SK-N-SH treated with all-trans-retinoic acid at 6 μM for 48 hours (cell line): ENCODE measurements around the gene TTC39B.

ENCODE experiments used
- ATAC-seq: fragments of 200-7000 bp; cut with Tn5 transposase; 3 replicates; pipeline ENCODE4 v1.9.1; 2020; ENCODE audit warnings: mild to moderate bottlenecking, moderate library complexity
- ARNTL ChIP-seq: fragments of 450-650 bp; formaldehyde crosslinking; IDR thresholded peaks from 2 replicates; pipeline ENCODE4 v1.5.0; 2020; ENCODE audit warnings: low read depth, mild to moderate bottlenecking, moderate library complexity, borderline replicate concordance
- BACH2 ChIP-seq: fragments of 250-450 bp; sonication (Bioruptor Pico); IDR thresholded peaks from 2 replicates; pipeline ENCODE4 v1.9.0; 2021; ENCODE audit warnings: mild to moderate bottlenecking, borderline replicate concordance
- CREB5 ChIP-seq: fragments of 250-450 bp; sonication (Bioruptor Pico); IDR thresholded peaks from 2 replicates; pipeline ENCODE4 v1.5.1; 2020; ENCODE audit warnings: low read depth, mild to moderate bottlenecking, moderate library complexity
- ESRRG ChIP-seq: fragments of 250-450 bp; sonication (Bioruptor Pico); IDR thresholded peaks from 2 replicates; pipeline ENCODE4 v1.6.1; 2021; ENCODE audit warnings: mild to moderate bottlenecking
- GLIS3 ChIP-seq: fragments of 250-450 bp; sonication (Bioruptor Pico); IDR thresholded peaks from 2 replicates; pipeline ENCODE4 v1.5.0; 2020; ENCODE audit warnings: mild to moderate bottlenecking, moderate library complexity
- ISL1 ChIP-seq: fragments of 250-450 bp; sonication (Bioruptor Pico); IDR thresholded peaks from 2 replicates; pipeline ENCODE4 v2.1.2; 2022; ENCODE audit warnings: mild to moderate bottlenecking, moderate library complexity
- OSR1 ChIP-seq: fragments of 250-450 bp; sonication (Bioruptor Pico); IDR thresholded peaks from 2 replicates; pipeline ENCODE4 v1.8.0; 2022; ENCODE audit warnings: moderate library complexity, mild to moderate bottlenecking, inconsistent platforms
- PATZ1 ChIP-seq: fragments of 250-450 bp; sonication (Bioruptor Pico); IDR thresholded peaks from 2 replicates; pipeline ENCODE4 v1.8.0; 2020; ENCODE audit warnings: mild to moderate bottlenecking, moderate library complexity, borderline replicate concordance
- POU6F1 ChIP-seq: fragments of 250-450 bp; sonication (Bioruptor Pico); IDR thresholded peaks from 2 replicates; pipeline ENCODE4 v1.8.0; 2021; ENCODE audit warnings: low read depth, mild to moderate bottlenecking, moderate library complexity, borderline replicate concordance
- PPARA ChIP-seq: fragments of 250-450 bp; sonication (Bioruptor Pico); IDR thresholded peaks from 2 replicates; pipeline ENCODE4 v1.5.0; 2020; ENCODE audit warnings: mild to moderate bottlenecking, borderline replicate concordance
- SNAI2 ChIP-seq: fragments of 250-450 bp; sonication (Bioruptor Pico); IDR thresholded peaks from 2 replicates; pipeline ENCODE4 v1.5.0; 2020; ENCODE audit warnings: mild to moderate bottlenecking, moderate library complexity
- TCF4 ChIP-seq: fragments of 250-450 bp; sonication (Bioruptor Pico); IDR thresholded peaks from 2 replicates; pipeline ENCODE4 v1.8.0; 2021; ENCODE audit warnings: mild to moderate bottlenecking, moderate library complexity, borderline replicate concordance
- TSHZ2 ChIP-seq: fragments of 250-450 bp; sonication (Bioruptor Pico); IDR thresholded peaks from 2 replicates; pipeline ENCODE4 v1.5.0; 2020; ENCODE audit warnings: mild to moderate bottlenecking, moderate library complexity
- ZC3H10 ChIP-seq: fragments of 250-450 bp; sonication (Bioruptor Pico); IDR thresholded peaks from 2 replicates; pipeline ENCODE4 v1.5.1; 2021; ENCODE audit warnings: mild to moderate bottlenecking, moderate library complexity
- ZFP3 ChIP-seq: fragments of 250-450 bp; sonication (Bioruptor Pico); IDR thresholded peaks from 2 replicates; pipeline ENCODE4 v1.5.0; 2020; ENCODE audit warnings: mild to moderate bottlenecking, moderate library complexity
- ZFP30 ChIP-seq: fragments of 450-650 bp; formaldehyde crosslinking; IDR thresholded peaks from 2 replicates; pipeline ENCODE4 v1.5.0; 2022; ENCODE audit warnings: mild to moderate bottlenecking, moderate library complexity
- ZNF565 ChIP-seq: fragments of 450-650 bp; formaldehyde crosslinking; conservative IDR thresholded peaks from 2 replicates; pipeline ENCODE4 v1.5.0; 2020; ENCODE audit warnings: low read depth, mild to moderate bottlenecking, moderate library complexity
- ZNF70 ChIP-seq: fragments of 450-650 bp; formaldehyde crosslinking; IDR thresholded peaks from 2 replicates; pipeline ENCODE4 v1.5.0; 2020; ENCODE audit warnings: mild to moderate bottlenecking, moderate library complexity

Gene TTC39B

GRCh38 chr9:15240927-15241326 lies 66.1 kb downstream of the TTC39B start (continued):
- TF ChIP-seq POU6F1 (CRISPR knock-in tag): no peak
- no peak for TF ChIP-seq BACH2 (CRISPR knock-in tag)
- TF ChIP-seq ZNF565 (CRISPR knock-in tag): no peak
- TF ChIP-seq ZC3H10 (CRISPR knock-in tag): no peak
- no peak for TF ChIP-seq TSHZ2 (CRISPR knock-in tag)

GRCh38 chr9:15239816-15240215 lies 67.2 kb downstream of the TTC39B start:
- no peak for TF ChIP-seq CREB5 (CRISPR knock-in tag)
- TF ChIP-seq ARNTL: no peak
- no peak for TF ChIP-seq PATZ1 (CRISPR knock-in tag)
- TF ChIP-seq TSHZ2 (CRISPR knock-in tag): no peak
- no peak for TF ChIP-seq TCF4
- TF ChIP-seq ISL1 (CRISPR knock-in tag): no peak
- no peak for TF ChIP-seq ZC3H10 (CRISPR knock-in tag)
- TF ChIP-seq OSR1 (CRISPR knock-in tag): no peak
- no peak for TF ChIP-seq POU6F1 (CRISPR knock-in tag)
- TF ChIP-seq ZFP30: no peak
- no peak for TF ChIP-seq GLIS3 (CRISPR knock-in tag)
- TF ChIP-seq, all 23 proteins: peak for 0
- ATAC-seq: no peak

- no peak for ATAC-seq
- TF ChIP-seq PATZ1 (CRISPR knock-in tag) (no peak), CREB5 (CRISPR knock-in tag) (no peak), SNAI2 (CRISPR knock-in tag) (no peak), ZFP3 (no peak), ESRRG (CRISPR knock-in tag) (no peak), ZC3H10 (CRISPR knock-in tag) (no peak), BACH2 (CRISPR knock-in tag) (no peak), TSHZ2 (CRISPR knock-in tag) (no peak), PPARA (CRISPR knock-in tag) (no peak), ARNTL (no peak), ZNF70 (CRISPR knock-in tag) (no peak)
These were observed 68.4 kb downstream of the TTC39B start for GRCh38 chr9:15238646-15239045.
